H1 (cell line): ENCODE data around the gene UIMC1. TPM values are rescaled to one million over a fixed set of nuclear protein-coding genes. Genes with fewer than 3 reads are reported as not detected.

Source experiments
- CTCF ChIA-PET: fragments of 300-600 bp; sonication (Branson Sonifier 250); formaldehyde crosslinking; loops from one replicate; lab custom pipeline; 2021; ENCODE audit not compliant: partially characterized antibody; lab: Charles Lee
- POLR2A ChIA-PET: fragments of 300-600 bp; sonication (Branson Sonifier 250); formaldehyde crosslinking; loops from one replicate; lab custom pipeline; 2021; ENCODE audit warnings: inconsistent platforms; ENCODE audit not compliant: partially characterized antibody; lab: Charles Lee
- DNase-seq, 2 experiments: peaks; one replicate each; pipeline versions ENCODE4 v3.0.0 to v3.0.0-alpha.2; 2010 to 2022; ENCODE audit warnings: low spot score in 2 of 2, low read depth in 1 of 2, mixed read lengths in 1 of 2
- FAIRE-seq: peaks from 2 replicates; lab custom pipeline; 2011; peaks lifted over from hg19 to GRCh38; lab: Jason Lieb, UNC
- H2AFZ ChIP-seq: 2 replicates; pipeline ENCODE4 v1.8.1; 2012; ENCODE audit warnings: low read length, inconsistent platforms
- H2AK5ac ChIP-seq: 2 replicates; pipeline ENCODE4 v1.6.1; 2013; ENCODE audit warnings: low read depth, low read length
- H2BK120ac ChIP-seq: replicated peaks from 2 replicates; pipeline ENCODE3; 2013; ENCODE audit warnings: low read depth, low read length, inconsistent platforms
- H2BK12ac ChIP-seq: 2 replicates; pipeline ENCODE4 v1.6.1; 2013; ENCODE audit warnings: low read depth, low read length
- H2BK15ac ChIP-seq: 2 replicates; pipeline ENCODE4 v1.6.1; 2013; ENCODE audit warnings: low read length
- H2BK20ac ChIP-seq: 2 replicates; pipeline ENCODE4 v1.6.1; 2013; ENCODE audit warnings: low read length
- H2BK5ac ChIP-seq: 2 replicates; pipeline ENCODE4 v1.6.1; 2013; ENCODE audit warnings: low read depth, low read length
- H3K14ac ChIP-seq: 2 replicates; pipeline ENCODE4 v1.6.1; 2013; ENCODE audit warnings: inconsistent platforms; ENCODE audit not compliant: insufficient read length
- H3K18ac ChIP-seq: 2 replicates; pipeline ENCODE4 v1.6.1; 2013; ENCODE audit warnings: low read length; ENCODE audit errors: extremely low read depth
- H3K23ac ChIP-seq: 2 replicates; pipeline ENCODE4 v1.6.1; 2013; ENCODE audit warnings: inconsistent platforms; ENCODE audit not compliant: insufficient read length
- H3K23me2 ChIP-seq: 2 replicates; pipeline ENCODE4 v1.6.1; 2013; ENCODE audit warnings: low read depth, low read length
- H3K27ac ChIP-seq: 2 replicates; pipeline ENCODE4 v1.6.1; 2011; ENCODE audit warnings: low read depth, low read length, inconsistent platforms
- H3K27me3 ChIP-seq, 4 experiments: replicated peaks in 1 of 4; 1 replicate in 1 of 4; 2 replicates in 3 of 4; pipeline versions ENCODE4 v1.6.1 to v1.8.1; 2011 to 2013; ENCODE audit warnings: low read length in 3 of 4, mild to moderate bottlenecking in 3 of 4, inconsistent platforms in 2 of 4, mixed read lengths in 2 of 4, moderate library complexity in 1 of 4; ENCODE audit not compliant: control insufficient read depth in 3 of 4, insufficient read depth in 3 of 4; ENCODE audit errors: extremely low read depth in 1 of 4
- H3K36me3 ChIP-seq, 4 experiments: 2 replicates each; pipeline versions ENCODE4 v1.6.1 to v1.8.1; 2011 to 2013; ENCODE audit warnings: mild to moderate bottlenecking in 4 of 4, low read length in 3 of 4, moderate library complexity in 2 of 4, control low read depth in 1 of 4, inconsistent platforms in 1 of 4; ENCODE audit not compliant: insufficient read depth in 4 of 4, control insufficient read depth in 2 of 4
- H3K4ac ChIP-seq: replicated peaks from 2 replicates; pipeline ENCODE3; 2013; ENCODE audit warnings: low read length, low read depth, mixed read lengths, inconsistent platforms; ENCODE audit not compliant: insufficient read length
- H3K4me1 ChIP-seq, 4 experiments: replicated peaks in 1 of 4; 1 replicate in 1 of 4; 2 replicates in 3 of 4; pipeline versions ENCODE4 v1.6.1 to v1.8.1; 2011 to 2013; ENCODE audit warnings: low read length in 3 of 4, inconsistent platforms in 2 of 4, mixed read lengths in 1 of 4; ENCODE audit not compliant: insufficient read depth in 4 of 4, control insufficient read depth in 3 of 4
- H3K4me2 ChIP-seq, 2 experiments: 2 replicates each; pipeline versions ENCODE4 v1.6.1 to v1.8.1; 2011 to 2013; ENCODE audit warnings: low read depth in 2 of 2, low read length in 2 of 2, control low read depth in 1 of 2, inconsistent platforms in 1 of 2, mild to moderate bottlenecking in 1 of 2; ENCODE audit not compliant: insufficient read depth in 1 of 2
- H3K4me3 ChIP-seq, 4 experiments: fragments of 200-600, 300-600 bp in 1 of 4; sonication (generic), shearing (Covaris generic), sonication (Bioruptor Twin) in 1 of 4; 2 replicates each; pipeline versions ENCODE4 v1.5.1 to v1.8.1; 2011 to 2016; ENCODE audit warnings: low read length in 4 of 4, low read depth in 3 of 4, control low read depth in 2 of 4, inconsistent platforms in 2 of 4, mild to moderate bottlenecking in 2 of 4, mixed read lengths in 1 of 4, moderate library complexity in 1 of 4; ENCODE audit not compliant: insufficient read depth in 2 of 4; ENCODE audit errors: extremely low read depth in 1 of 4
- H3K56ac ChIP-seq: replicated peaks from 2 replicates; pipeline ENCODE3; 2013; ENCODE audit warnings: low read depth, mild to moderate bottlenecking, mixed read lengths, low read length, inconsistent platforms; ENCODE audit not compliant: insufficient read length
- H3K79me1 ChIP-seq: 2 replicates; pipeline ENCODE4 v1.6.1; 2013; ENCODE audit warnings: low read depth, low read length, control low read depth
- H3K79me2 ChIP-seq, 2 experiments: 2 replicates each; pipeline versions ENCODE4 v1.6.1 to v1.8.1; 2012 to 2013; ENCODE audit warnings: low read length in 2 of 2, mild to moderate bottlenecking in 2 of 2, inconsistent platforms in 1 of 2; ENCODE audit not compliant: insufficient read depth in 2 of 2, control insufficient read depth in 1 of 2
- H3K9ac ChIP-seq, 4 experiments: replicated peaks in 1 of 4; 1 replicate in 1 of 4; 2 replicates in 3 of 4; pipeline versions ENCODE4 v1.6.1 to v1.8.1; 2011 to 2013; ENCODE audit warnings: low read depth in 3 of 4, low read length in 3 of 4, control low read depth in 2 of 4, mild to moderate bottlenecking in 2 of 4, moderate library complexity in 2 of 4, inconsistent platforms in 1 of 4; ENCODE audit errors: extremely low read depth in 1 of 4
- H3K9me3 ChIP-seq, 2 experiments: 2 replicates each; pipeline versions ENCODE4 v1.6.1 to v1.8.1; 2012 to 2013; ENCODE audit warnings: mild to moderate bottlenecking in 2 of 2, moderate library complexity in 2 of 2, control low read depth in 1 of 2, inconsistent platforms in 1 of 2, low read depth in 1 of 2, low read length in 1 of 2, mixed read lengths in 1 of 2; ENCODE audit not compliant: insufficient read depth in 2 of 2
- H4K20me1 ChIP-seq, 2 experiments: replicated peaks in 1 of 2; 2 replicates each; pipeline versions ENCODE3 to v1.8.1; 2011 to 2013; ENCODE audit warnings: inconsistent platforms in 2 of 2, low read length in 2 of 2, mild to moderate bottlenecking in 1 of 2; ENCODE audit not compliant: insufficient read depth in 2 of 2, control insufficient read depth in 1 of 2
- H4K5ac ChIP-seq: 2 replicates; pipeline ENCODE4 v1.6.1; 2013; ENCODE audit warnings: low read length, low read depth, mixed read lengths, inconsistent platforms; ENCODE audit not compliant: insufficient read length
- H4K8ac ChIP-seq: 2 replicates; pipeline ENCODE4 v1.8.0; 2013; ENCODE audit warnings: mild to moderate bottlenecking, moderate library complexity, low read length, inconsistent platforms; ENCODE audit not compliant: insufficient read depth; ENCODE audit errors: extremely low read depth
- H4K91ac ChIP-seq: replicated peaks from 2 replicates; pipeline ENCODE3; 2013; ENCODE audit warnings: low read length, mixed read lengths, inconsistent platforms; ENCODE audit not compliant: insufficient read length
- CHD1 ChIP-seq: IDR thresholded peaks from 2 replicates; pipeline ENCODE4 v1.6.1; 2012; ENCODE audit warnings: low read depth, low read length, improper control_type of control experiment
- CREB1 ChIP-seq: IDR thresholded peaks from 2 replicates; pipeline ENCODE4 v1.6.1; 2012; ENCODE audit warnings: inconsistent platforms
- EP300 ChIP-seq, 2 experiments: IDR thresholded peaks; 1 replicate in 1 of 2; 2 replicates in 1 of 2; pipeline ENCODE4 v1.6.1; 2011 to 2012; ENCODE audit warnings: low read depth in 2 of 2, low read length in 2 of 2, mild to moderate bottlenecking in 2 of 2, borderline replicate concordance in 1 of 2, inconsistent platforms in 1 of 2, moderate library complexity in 1 of 2
- JUN ChIP-seq: IDR thresholded peaks from 2 replicates; pipeline ENCODE4 v1.6.1; 2011; ENCODE audit warnings: low read depth, mild to moderate bottlenecking, improper control_type of control experiment, low read length
- MAFK ChIP-seq: IDR thresholded peaks from 2 replicates; pipeline ENCODE4 v1.6.1; 2012; ENCODE audit warnings: low read depth, mild to moderate bottlenecking, improper control_type of control experiment, low read length
- NRF1 ChIP-seq: IDR thresholded peaks from 2 replicates; pipeline ENCODE4 v1.6.1; 2011; ENCODE audit warnings: mild to moderate bottlenecking, low read depth, low read length, improper control_type of control experiment
- POU5F1 ChIP-seq: IDR thresholded peaks from 2 replicates; pipeline ENCODE4 v1.6.1; 2011; ENCODE audit warnings: low read depth, mild to moderate bottlenecking, low read length, moderate library complexity
- RAD21 ChIP-seq, 2 experiments: IDR thresholded peaks in 1 of 2; conservative IDR thresholded peaks in 1 of 2; 2 replicates each; pipeline ENCODE4 v1.6.1; 2011; ENCODE audit warnings: low read depth in 2 of 2, low read length in 2 of 2, improper control_type of control experiment in 1 of 2, inconsistent platforms in 1 of 2, mild to moderate bottlenecking in 1 of 2, moderate library complexity in 1 of 2
- RNF2 ChIP-seq: fragments of 200-900, 300-1000 bp; sonication (generic); IDR thresholded peaks from 2 replicates; pipeline ENCODE4 v1.7.1; 2016; ENCODE audit warnings: borderline replicate concordance, low read depth, mild to moderate bottlenecking, antibody characterized with exemption, low read length; ENCODE audit not compliant: poor library complexity, severe bottlenecking; ENCODE audit errors: missing control alignments
- RXRA ChIP-seq: IDR thresholded peaks from 2 replicates; pipeline ENCODE4 v1.6.1; 2011; ENCODE audit warnings: low read depth, mild to moderate bottlenecking, low read length, moderate library complexity; ENCODE audit not compliant: insufficient read depth
- SIRT6 ChIP-seq: IDR thresholded peaks from one replicate; pipeline ENCODE4 v1.7.1; 2012; ENCODE audit warnings: low read length, inconsistent platforms
- TBP ChIP-seq: IDR thresholded peaks from 2 replicates; pipeline ENCODE4 v1.6.1; 2011; ENCODE audit warnings: low read depth, low read length, improper control_type of control experiment
- WGBS, 2 experiments: shearing (Covaris generic) in 1 of 2; methylation state at CpG; one replicate each; pipeline versions ENCODE4 v1.1.6 to v1.1.7; 2013 to 2015; ENCODE audit warnings: low lambda C conversion rate in 2 of 2, mixed read lengths in 2 of 2, inconsistent platforms in 1 of 2, low coverage in 1 of 2, missing lambda C conversion rate in 1 of 2; ENCODE audit not compliant: insufficient replicate concordance in 2 of 2, insufficient coverage in 1 of 2, insufficient read length in 1 of 2; ENCODE audit errors: extremely low coverage in 1 of 2, missing lambda C conversion rate in 1 of 2; 5-methylcytosine and 5-hydroxymethylcytosine counted together
- polyA plus RNA-seq, 7 experiments: library from polyadenylated mRNA; depleted of rRNA in 3 of 7; stranded (reverse) in 5 of 7; unstranded in 2 of 7; fragments of >200 nt in 5 of 7; fragments of 200-250 nt in 2 of 7; gene quantifications; 1 replicate in 5 of 7; 2 replicates in 1 of 7; 4 replicates in 1 of 7; pipeline versions ENCODE4 v1.2.1 to v1.2.3, GENCODE V29; 2011 to 2013; ENCODE audit warnings: missing spikeins in 2 of 7, mixed read lengths in 2 of 7
- total RNA-seq: library from RNA; stranded (reverse); fragmentation: NEBNext Ultra II Directional; extraction: Animal tissue kit (Norgen Biotek cat#: 25700); gene quantifications from 2 replicates; pipeline ENCODE4 v1.2.1, GENCODE V29; 2021
- TF ChIP-seq, protein P1 (sequence below): IDR thresholded peaks from 2 replicates; pipeline ENCODE4 v1.6.1; 2012; ENCODE audit warnings: inconsistent platforms

Gene UIMC1
- total and polyA plus RNA-seq, 2 of the 8 experiments (the other 6 are each of a cell fraction or from before 2014, with no cell fraction given) = 12.8 to 43.7 TPM

DNA sequence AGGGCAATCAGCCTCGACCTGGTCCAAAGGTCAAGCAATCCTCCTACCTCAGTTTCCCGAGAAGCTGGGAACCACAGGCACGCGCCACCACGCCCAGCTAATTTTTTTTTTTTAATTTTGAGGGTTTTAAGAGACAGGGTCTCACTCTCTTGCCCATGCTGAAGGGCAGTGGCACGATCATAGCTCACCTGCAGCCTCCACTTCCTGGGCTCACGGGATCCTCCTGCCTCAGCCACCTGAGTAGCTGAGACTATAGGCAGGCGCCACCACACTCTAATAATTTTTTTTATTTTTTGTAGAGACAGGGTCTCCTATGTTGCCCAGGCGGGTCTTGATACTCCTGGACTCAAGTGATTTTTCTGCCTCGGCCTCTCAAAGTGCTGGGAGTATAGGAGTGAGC, 1.6 kb downstream of the UIMC1 start:
- Histone ChIP-seq H2BK15ac (no peak overlapping the region), H4K20me1 (peaks cover 0 to 3% of the 10 kb centered on the region in 2 experiments)
- 89% methylated on average over 10 of the region's 10 CpGs; no CpG with 5 or more reads in 1 of the 2 experiments for WGBS, 2 experiments
- TF ChIP-seq CREB1 (no peak), RXRA (no peak), JUN (no peak), RAD21 (IDR thresholded peaks at IDR 0.05 in 1 of 2, conservative IDR thresholded peaks at IDR 0.05 in 1 of 2; ENCODE audit: low read depth in 2 of 2, low read length in 2 of 2) (no peak), SIRT6 (no peak), CHD1 (no peak), MAFK (no peak), POU5F1 (no peak), EP300 (IDR thresholded peaks at IDR 0.05; ENCODE audit: borderline replicate concordance in 1 of 2, low read depth in 2 of 2, low read length in 2 of 2) (no peak), TBP (no peak), RNF2 (no peak), NRF1 (no peak)
- TF ChIP-seq, protein P1, sequence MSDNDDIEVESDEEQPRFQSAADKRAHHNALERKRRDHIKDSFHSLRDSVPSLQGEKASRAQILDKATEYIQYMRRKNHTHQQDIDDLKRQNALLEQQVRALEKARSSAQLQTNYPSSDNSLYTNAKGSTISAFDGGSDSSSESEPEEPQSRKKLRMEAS = no peak

More for the DNA sequence above, 1.6 kb downstream of the UIMC1 start:
- Histone ChIP-seq H3K14ac (no peak overlapping the region), H2BK5ac (no peak overlapping the region), H4K91ac (no peak overlapping the region), H3K23me2 (0 out of 2 replicates have a peak, but pooled peaks cover 2% of the 10 kb centered on the region), H3K56ac (no peak overlapping the region), H3K4me3 (peak overlapping the region; percentile 72 to 85 (median 80); a peak in 6 of 8 replicates), H2AK5ac (no peak overlapping the region), H3K4me2 (peak overlapping the region; percentile 65 to 80), H3K9ac (no peak overlapping the region), H2AFZ (no peak overlapping the region), H2BK12ac (no peak overlapping the region), H4K8ac (no peak overlapping the region), H3K4me1 (peaks cover 0 to 3% (median 3%) of the 10 kb centered on the region in 4 experiments; a peak in 4 of 7 replicates), H3K23ac (no peak overlapping the region), H3K9me3 (no peaks in the 10 kb centered on the region), H3K27ac (no peak overlapping the region), H4K5ac (no peak overlapping the region), H3K18ac (no peak overlapping the region), H2BK120ac (no peak overlapping the region), H3K79me2 (peaks cover 22 to 58% of the 10 kb centered on the region in 2 experiments), H3K27me3 (no peaks in the 10 kb centered on the region), H3K36me3 (no peaks in the 10 kb centered on the region), H3K79me1 (peaks cover 8% of the 10 kb centered on the region), H2BK20ac (no peak overlapping the region), H3K4ac (no peak overlapping the region)
- CTCF ChIA-PET = interaction anchor here (0.6 to 2.0 kb wide), 8 partner anchors 8 to 195 kb away, joined by 3 to 5 read pairs (median 3); partner anchors contain the start of genes FGFR4 and ZNF346
- FAIRE-seq = no peak
- POLR2A ChIA-PET = interaction anchor here (0.9 to 4.2 kb wide), 14 partner anchors 8 to 229 kb away, joined by 3 to 26 read pairs (median 4); partner anchors contain the start of genes FGFR4 and ZNF346
- no peak for DNase-seq
